HG02678 (cell line): Measurements from ENCODE around the gene PHYKPL.
"Not testable (repeated sequence)": the region's sequence is repeated elsewhere in the genome, so short reads cannot be mapped to it uniquely, and the experiment has no call there.

Experiments used
- ATAC-seq: cut with Tn5 transposase; IDR thresholded peaks from one replicate; pipeline ENCODE4 v1.9.1; 2021; ENCODE audit warnings: mild to moderate bottlenecking, moderate library complexity; ENCODE audit not compliant: unreplicated experiment

The PHYKPL gene

GRCh38 chr5:178240341-178240741 is 7.7 kb upstream of the PHYKPL start:
- ATAC-seq, result no peak

GRCh38 chr5:178239626-178240301 is 7.2 kb upstream of the PHYKPL start:
- ATAC-seq, result not testable (repeated sequence)

GRCh38 chr5:178238711-178239592 is 6.3 kb upstream of the PHYKPL start:
- no peak for ATAC-seq

- ATAC-seq, result no peak
Measured at GRCh38 chr5:178238313-178238635, 5.7 kb upstream of the PHYKPL start.

- ATAC-seq, result no peak
Measured at GRCh38 chr5:178237431-178238312, 5.1 kb upstream of the PHYKPL start.

- ATAC-seq, result no peak
Measured at GRCh38 chr5:178236679-178237078, 4.1 kb upstream of the PHYKPL start.

- ATAC-seq, result no peak
Measured at GRCh38 chr5:178236126-178236525, 3.5 kb upstream of the PHYKPL start.

GRCh38 chr5:178235588-178235974 is 3.0 kb upstream of the PHYKPL start:
- no peak for ATAC-seq

- no peak for ATAC-seq
Measured at GRCh38 chr5:178234750-178235587, 2.4 kb upstream of the PHYKPL start.

- ATAC-seq, result no peak
Measured at GRCh38 chr5:178234121-178234749, 1.6 kb upstream of the PHYKPL start.

GRCh38 chr5:178232920-178233429 is 373 bp upstream of the PHYKPL start:
- ATAC-seq, result no peak

GRCh38 chr5:178231539-178232123 is 971 bp downstream of the PHYKPL start:
- no peak for ATAC-seq

- no peak for ATAC-seq
Measured at GRCh38 chr5:178230879-178231538, 1.6 kb downstream of the PHYKPL start.

- no peak for ATAC-seq
Measured at GRCh38 chr5:178229861-178230260, 2.7 kb downstream of the PHYKPL start.

- ATAC-seq, result not testable (repeated sequence)
Measured at GRCh38 chr5:178229111-178229510, 3.5 kb downstream of the PHYKPL start.

- no peak for ATAC-seq
Measured at GRCh38 chr5:178228609-178229008, 4.0 kb downstream of the PHYKPL start.

- no peak for ATAC-seq
Measured at GRCh38 chr5:178227929-178228328, 4.7 kb downstream of the PHYKPL start.

- ATAC-seq, result no peak
Measured at GRCh38 chr5:178227138-178227659, 5.4 kb downstream of the PHYKPL start.

GRCh38 chr5:178225174-178225573 is 7.4 kb downstream of the PHYKPL start:
- no peak for ATAC-seq
